HepG2 (cell line): Measurements from ENCODE around the gene STAT6. TPM values are rescaled to one million over a fixed set of nuclear protein-coding genes. Genes with fewer than 3 reads are reported as not detected.

Experiments
- EED ChIP-seq: sonication (generic); formaldehyde crosslinking; IDR thresholded peaks from 2 replicates; pipeline ENCODE4 v1.5.0; 2020; ENCODE audit warnings: mild to moderate bottlenecking, missing genetic modification reagents
- GATAD2A ChIP-seq: IDR thresholded peaks from 2 replicates; pipeline ENCODE4 v1.6.1; 2016
- GPN1 ChIP-seq: sonication (generic); formaldehyde crosslinking; IDR thresholded peaks from 2 replicates; pipeline ENCODE4 v1.5.1; 2020; ENCODE audit warnings: missing genetic modification reagents, borderline replicate concordance
- IKZF5 ChIP-seq: IDR thresholded peaks from 2 replicates; pipeline ENCODE4 v1.6.1; 2018; ENCODE audit warnings: missing genetic modification reagents, mild to moderate bottlenecking, missing compliant biosample characterization
- NCOR1 ChIP-seq: fragments of 200-600 bp; sonication (generic); IDR thresholded peaks from 2 replicates; pipeline ENCODE4 v1.7.0; 2017; ENCODE audit warnings: antibody characterized with exemption, low read length, borderline replicate concordance
- NFE2L1 ChIP-seq: sonication (generic); formaldehyde crosslinking; IDR thresholded peaks from 2 replicates; pipeline ENCODE4 v1.4.0; 2020; ENCODE audit warnings: missing genetic modification reagents, mild to moderate bottlenecking, borderline replicate concordance
- NRL ChIP-seq: sonication (generic); formaldehyde crosslinking; IDR thresholded peaks from 2 replicates; pipeline ENCODE4 v1.5.0; 2020; ENCODE audit warnings: missing genetic modification reagents, mild to moderate bottlenecking, moderate library complexity, borderline replicate concordance
- PAF1 ChIP-seq: IDR thresholded peaks from 2 replicates; pipeline ENCODE4 v1.6.1; 2016; ENCODE audit warnings: missing genetic modification reagents, missing compliant biosample characterization
- PPARG ChIP-seq: conservative IDR thresholded peaks from 2 replicates; pipeline ENCODE4 v1.6.1; 2016; ENCODE audit warnings: missing biosample characterization, missing genetic modification reagents
- SETDB1 ChIP-seq: sonication (generic); formaldehyde crosslinking; IDR thresholded peaks from 2 replicates; pipeline ENCODE4 v1.5.1; 2020; ENCODE audit warnings: missing genetic modification reagents, mild to moderate bottlenecking, borderline replicate concordance
- SSRP1 ChIP-seq: IDR thresholded peaks from 2 replicates; pipeline ENCODE4 v1.6.1; 2016; ENCODE audit warnings: control low read depth
- TRIM24 ChIP-seq: sonication (generic); formaldehyde crosslinking; IDR thresholded peaks from 2 replicates; pipeline ENCODE4 v1.8.0; 2022; ENCODE audit warnings: mild to moderate bottlenecking, missing genetic modification reagents
- ZBTB34 ChIP-seq: sonication (generic); formaldehyde crosslinking; IDR thresholded peaks from 2 replicates; pipeline ENCODE4 v1.8.0; 2022; ENCODE audit warnings: mild to moderate bottlenecking, missing genetic modification reagents
- ZBTB7A ChIP-seq: sonication (generic); formaldehyde crosslinking; IDR thresholded peaks from 2 replicates; pipeline ENCODE4 v1.8.0; 2022; ENCODE audit warnings: mild to moderate bottlenecking, missing genetic modification reagents
- ZGPAT ChIP-seq: IDR thresholded peaks from 2 replicates; pipeline ENCODE4 v1.6.1; 2016; ENCODE audit warnings: mild to moderate bottlenecking
- ZNF263 ChIP-seq: sonication (generic); formaldehyde crosslinking; IDR thresholded peaks from 2 replicates; pipeline ENCODE4 v1.4.0; 2020; ENCODE audit warnings: missing genetic modification reagents
- ZNF441 ChIP-seq: sonication (generic); formaldehyde crosslinking; IDR thresholded peaks from 2 replicates; pipeline ENCODE4 v1.7.0; 2021; ENCODE audit warnings: missing genetic modification reagents, borderline replicate concordance
- ZNF687 ChIP-seq: sonication (generic); formaldehyde crosslinking; IDR thresholded peaks from 2 replicates; pipeline ENCODE4 v1.5.1; 2020; ENCODE audit warnings: mild to moderate bottlenecking, missing genetic modification reagents, moderate library complexity
- ZNF75D ChIP-seq: sonication (generic); formaldehyde crosslinking; IDR thresholded peaks from 2 replicates; pipeline ENCODE4 v1.8.1; 2023; ENCODE audit warnings: missing genetic modification reagents, mild to moderate bottlenecking, borderline replicate concordance
- ZNF782 ChIP-seq: sonication (generic); formaldehyde crosslinking; IDR thresholded peaks from 2 replicates; pipeline ENCODE4 v1.4.0; 2020; ENCODE audit warnings: missing genetic modification reagents, mild to moderate bottlenecking, borderline replicate concordance
- ZNF883 ChIP-seq: sonication (generic); formaldehyde crosslinking; IDR thresholded peaks from 2 replicates; pipeline ENCODE4 v1.5.1; 2020; ENCODE audit warnings: mild to moderate bottlenecking, missing genetic modification reagents; ENCODE audit errors: not compliant biosample characterization
- polyA plus RNA-seq, 8 experiments: library from polyadenylated mRNA; depleted of rRNA in 3 of 8; stranded (reverse) in 7 of 8; unstranded in 1 of 8; fragments of >200 nt; fragmentation: Illumina TruSeq in 4 of 8; extraction: Trizol in 4 of 8; gene quantifications; 2 replicates each; pipeline versions ENCODE4 v1.2.1 to v1.2.3, GENCODE V29; 2011 to 2016; ENCODE audit warnings: low read depth in 4 of 8, missing spikeins in 1 of 8, mixed read lengths in 1 of 8; ENCODE audit not compliant: insufficient read depth in 1 of 8
- total RNA-seq, 5 experiments: library from RNA; depleted of rRNA; stranded (reverse); fragments of >200 nt; fragmentation: Illumina TruSeq; extraction: Trizol; gene quantifications; 2 replicates each; pipeline ENCODE4 v1.2.3, GENCODE V29; 2016; ENCODE audit warnings: low read depth in 1 of 5

The STAT6 gene
- total and polyA plus RNA-seq, 2 of the 13 experiments (the other 11 are each of a cell fraction or from before 2014, with no cell fraction given) = 28.0 to 62.2 TPM

GRCh38 chr12:57101892-57102695 is 9.1 kb downstream of the STAT6 start (continued):
- TF ChIP-seq PAF1 (no peak), ZNF782 (CRISPR knock-in tag) (no peak), NCOR1 (peak; percentile 87), SETDB1 (no peak), ZBTB34 (peak; percentile 66; the same call in 1 of the 2 replicates), ZNF883 (CRISPR knock-in tag) (peak; percentile 16), NRL (CRISPR knock-in tag) (peak; percentile 71; the same call in 1 of the 2 replicates), ZNF263 (CRISPR knock-in tag) (peak; percentile 38; the same call in 1 of the 2 replicates), SSRP1 (CRISPR knock-in tag) (0 out of 2 replicates have a peak, but pooled peaks have one; percentile 48), GPN1 (CRISPR knock-in tag) (no peak), EED (CRISPR knock-in tag) (0 out of 2 replicates have a peak, but pooled peaks have one; percentile 20), GATAD2A (peak; percentile 85), ZGPAT (peak; percentile 92), ZNF687 (CRISPR knock-in tag) (peak; percentile 90), ZBTB7A (CRISPR knock-in tag) (0 out of 2 replicates have a peak, but pooled peaks have one; percentile 50), TRIM24 (CRISPR knock-in tag) (0 out of 2 replicates have a peak, but pooled peaks have one; percentile 8), PPARG (CRISPR knock-in tag) (peak; percentile 52; the same call in 1 of the 2 replicates), ZNF75D (CRISPR knock-in tag) (0 out of 2 replicates have a peak, but pooled peaks have one; percentile 45), NFE2L1 (no peak), ZNF441 (CRISPR knock-in tag) (peak; percentile 14; the same call in 1 of the 2 replicates), IKZF5 (peak; percentile 37; the same call in 1 of the 2 replicates)
